DND-41 (cell line): ENCODE measurements around the gene ZSCAN22.

Experiments
- ATAC-seq: fragments of 200-7000 bp; cut with Tn5 transposase; 3 replicates; pipeline ENCODE4 v1.9.1; 2021; ENCODE audit warnings: low read depth; ENCODE audit not compliant: insufficient read depth
- DNase-seq: peaks from one replicate; pipeline ENCODE4 v3.0.0-alpha.2; 2020
- H2AFZ ChIP-seq: 2 replicates; pipeline ENCODE4 v1.6.0; 2012; ENCODE audit warnings: low read depth, low read length
- H3K27ac ChIP-seq: 2 replicates; pipeline ENCODE4 v1.5.1; 2012; ENCODE audit warnings: low read length, inconsistent platforms
- H3K27me3 ChIP-seq: fragments of 200-600 bp; sonication (generic); 2 replicates; pipeline ENCODE4 v1.6.0; 2012; ENCODE audit warnings: low read length, mild to moderate bottlenecking, inconsistent platforms; ENCODE audit not compliant: insufficient read depth, poor library complexity
- H3K36me3 ChIP-seq: 2 replicates; pipeline ENCODE4 v1.5.1; 2012; ENCODE audit warnings: low read length, inconsistent platforms; ENCODE audit not compliant: insufficient read depth
- H3K4me1 ChIP-seq: 2 replicates; pipeline ENCODE4 v1.5.1; 2012; ENCODE audit warnings: mild to moderate bottlenecking, low read length; ENCODE audit not compliant: insufficient read depth
- H3K4me2 ChIP-seq: 2 replicates; pipeline ENCODE4 v1.6.0; 2012; ENCODE audit warnings: mild to moderate bottlenecking, moderate library complexity, low read length, inconsistent platforms; ENCODE audit not compliant: insufficient read depth
- H3K4me3 ChIP-seq, 2 experiments: fragments of 200-600 bp in 1 of 2; shearing (Covaris generic) in 1 of 2; 2 replicates each; pipeline ENCODE4 v1.5.1; 2012 to 2016; ENCODE audit warnings: inconsistent platforms in 2 of 2, low read length in 2 of 2, mild to moderate bottlenecking in 2 of 2, low read depth in 1 of 2, moderate library complexity in 1 of 2
- H3K79me2 ChIP-seq: 2 replicates; pipeline ENCODE4 v1.6.0; 2012; ENCODE audit warnings: low read length, inconsistent platforms; ENCODE audit not compliant: insufficient read depth
- H3K9ac ChIP-seq: 2 replicates; pipeline ENCODE4 v1.6.0; 2012; ENCODE audit warnings: low read depth, mild to moderate bottlenecking, inconsistent platforms, low read length, moderate library complexity
- H3K9me3 ChIP-seq: 2 replicates; pipeline ENCODE4 v1.5.1; 2012; ENCODE audit warnings: low read length, moderate library complexity, mild to moderate bottlenecking, inconsistent platforms; ENCODE audit not compliant: insufficient read depth, severe bottlenecking
- H4K20me1 ChIP-seq: 2 replicates; pipeline ENCODE4 v1.6.0; 2012; ENCODE audit warnings: low read length; ENCODE audit not compliant: insufficient read depth
- CTCF ChIP-seq: IDR thresholded peaks from 2 replicates; pipeline ENCODE4 v1.5.1; 2012; ENCODE audit warnings: borderline replicate concordance, low read length, moderate library complexity, mild to moderate bottlenecking; ENCODE audit not compliant: poor library complexity, severe bottlenecking; ENCODE audit errors: extremely low read depth
- EZH2 ChIP-seq: IDR thresholded peaks from 3 replicates; pipeline ENCODE4 v1.6.1; 2012; ENCODE audit warnings: borderline replicate concordance, low read depth, mild to moderate bottlenecking, moderate library complexity, low read length, inconsistent platforms; ENCODE audit not compliant: severe bottlenecking

ZSCAN22 gene

GRCh38 chr19:58336216-58336615, 9.4 kb downstream of the ZSCAN22 start:
- Histone ChIP-seq H2AFZ (no peak overlapping the region), H3K79me2 (no peaks in the 10 kb centered on the region), H3K36me3 (peaks cover 51% of the 10 kb centered on the region), H3K27ac (no peak overlapping the region), H3K9me3 (no peaks in the 10 kb centered on the region), H3K9ac (no peak overlapping the region), H3K27me3 (no peaks in the 10 kb centered on the region), H3K4me1 (no peaks in the 10 kb centered on the region), H4K20me1 (peaks cover 4% of the 10 kb centered on the region; the same call in 1 of the 2 replicates), H3K4me2 (no peak overlapping the region), H3K4me3 (no peak overlapping the region)
- no peak for DNase-seq
- TF ChIP-seq EZH2, result no peak
- TF ChIP-seq CTCF, result no peak
- no peak for ATAC-seq

DNA sequence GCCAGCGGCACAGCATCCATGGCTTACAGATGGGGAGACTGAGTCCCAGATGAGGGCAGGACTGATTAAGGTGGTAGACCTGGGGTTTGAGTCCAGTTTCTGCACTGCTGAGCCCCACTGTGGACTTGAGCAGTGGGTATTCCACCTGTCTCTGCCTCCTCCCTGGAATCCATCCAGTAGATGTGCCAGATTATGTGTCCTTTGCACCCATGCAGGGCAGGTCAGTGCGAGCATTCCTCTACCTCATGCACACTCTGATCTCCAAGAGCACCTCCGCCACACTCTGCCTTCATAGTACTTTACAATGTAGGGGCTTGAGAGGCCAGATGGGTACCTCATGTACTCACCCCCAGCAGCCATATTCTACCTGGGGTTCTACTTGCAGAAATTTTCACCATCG, 10.0 kb downstream of the ZSCAN22 start:
- ATAC-seq, result no peak
- H3K4me1 ChIP-seq, result no peaks in the 10 kb centered on the region
- H4K20me1 ChIP-seq, result peaks cover 4% of the 10 kb centered on the region; the same call in 1 of the 2 replicates
- H3K36me3 ChIP-seq, result peaks cover 57% of the 10 kb centered on the region
- no peak overlapping the region for H3K4me3 ChIP-seq
- H3K79me2 ChIP-seq, result peaks cover under 1% of the 10 kb centered on the region; the same call in 1 of the 2 replicates
- no peak for DNase-seq
- TF ChIP-seq CTCF (no peak), EZH2 (no peak)
- H3K27me3 ChIP-seq, result no peaks in the 10 kb centered on the region
- no peak overlapping the region for H3K4me2 ChIP-seq
- no peak overlapping the region for H3K27ac ChIP-seq
- H3K9me3 ChIP-seq, result no peaks in the 10 kb centered on the region
- H2AFZ ChIP-seq, result no peak overlapping the region
- H3K9ac ChIP-seq, result no peak overlapping the region

DNA sequence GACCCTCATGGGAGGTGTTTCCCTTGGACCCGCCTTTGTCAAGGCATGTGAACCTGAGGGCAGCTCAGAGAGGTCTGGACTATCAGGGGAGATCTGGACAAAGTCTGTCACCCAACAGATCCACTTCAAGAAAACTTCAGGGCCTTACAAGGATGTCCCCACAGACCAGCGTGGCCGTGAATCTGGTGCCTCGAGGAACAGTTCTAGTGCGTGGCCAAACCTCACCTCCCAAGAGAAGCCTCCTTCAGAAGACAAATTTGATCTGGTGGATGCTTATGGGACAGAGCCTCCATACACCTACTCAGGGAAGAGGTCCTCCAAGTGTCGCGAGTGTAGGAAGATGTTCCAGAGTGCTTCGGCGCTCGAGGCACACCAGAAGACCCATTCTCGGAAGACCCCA, 11.5 kb downstream of the ZSCAN22 start:
- no peaks in the 10 kb centered on the region for H3K4me1 ChIP-seq
- no peak overlapping the region for H2AFZ ChIP-seq
- H3K4me3 ChIP-seq, result no peak overlapping the region
- H3K27me3 ChIP-seq, result no peaks in the 10 kb centered on the region
- DNase-seq (no peak), ATAC-seq (no peak)
- TF ChIP-seq EZH2 (no peak), CTCF (no peak)
- no peak overlapping the region for H3K27ac ChIP-seq
- H3K36me3 ChIP-seq, result peaks cover 62% of the 10 kb centered on the region
- H3K9ac ChIP-seq, result no peak overlapping the region
- peaks cover 4% of the 10 kb centered on the region; the same call in 1 of the 2 replicates for H4K20me1 ChIP-seq
- H3K4me2 ChIP-seq, result no peak overlapping the region
- H3K79me2 ChIP-seq, result peaks cover 4% of the 10 kb centered on the region; the same call in 1 of the 2 replicates
- H3K9me3 ChIP-seq, result no peaks in the 10 kb centered on the region
